Uterus (tissue), 4 donors: ENCODE data around the gene MIPOL1. TPM values are rescaled to one million over a fixed set of nuclear protein-coding genes. Genes with fewer than 3 reads are reported as not detected.

Source experiments
- DNase-seq, 2 donors: peaks; one replicate each; pipeline ENCODE4 v3.0.0-alpha.2; 2019 to 2020
- H3K27ac ChIP-seq, 2 donors: fragments of 200-600 bp; sonication (generic); 1 replicate in 1 of 2; 2 replicates in 1 of 2; pipeline ENCODE4 v1.5.1; 2016 to 2018
- H3K27me3 ChIP-seq, 2 donors: fragments of 200-600 bp; sonication (generic); one replicate each; pipeline ENCODE4 v1.5.1; 2018 to 2019; ENCODE audit warnings: control low read depth in 1 of 2
- H3K36me3 ChIP-seq, 2 donors: fragments of 200-600 bp; sonication (generic); one replicate each; pipeline ENCODE4 v1.5.1; 2019; ENCODE audit warnings: control low read depth in 1 of 2
- H3K4me1 ChIP-seq, 2 donors: fragments of 200-600 bp; sonication (generic); one replicate each; pipeline ENCODE4 v1.5.1; 2018 to 2019; ENCODE audit warnings: control low read depth in 1 of 2
- H3K4me3 ChIP-seq, 2 donors: fragments of 200-600 bp; sonication (generic); 1 replicate in 1 of 2; 2 replicates in 1 of 2; pipeline ENCODE4 v1.5.1; 2018 to 2019; ENCODE audit warnings: mild to moderate bottlenecking in 1 of 2
- H3K9me3 ChIP-seq, 2 donors: fragments of 200-600 bp; sonication (generic); one replicate each; pipeline ENCODE4 v1.5.1; 2019; ENCODE audit warnings: control low read depth in 1 of 2
- CTCF ChIP-seq, 4 experiments: fragments of 200-600 bp in 2 of 4; fragments of 450-650 bp in 2 of 4; sonication (generic) in 2 of 4; IDR thresholded peaks; one replicate each; pipeline ENCODE4 v1.5.1; 2016 to 2019; ENCODE audit warnings: antibody characterized with exemption in 4 of 4, mild to moderate bottlenecking in 2 of 4, moderate library complexity in 1 of 4
- POLR2A ChIP-seq, 2 donors: fragments of 450-650 bp; IDR thresholded peaks; one replicate each; pipeline ENCODE4 v1.6.1; 2016; ENCODE audit warnings: antibody characterized with exemption in 2 of 2, mild to moderate bottlenecking in 1 of 2, moderate library complexity in 1 of 2
- intact Hi-C: fragments of 100-400 bp; cut with DNase I; formaldehyde crosslinking; loops from one replicate; pipeline ENCODE4 v1.15.1; 2023; ENCODE audit warnings: low total_unique reads
- total RNA-seq, 4 donors: library from RNA; depleted of rRNA in 3 of 4; stranded (reverse); fragments of >200 nt in 3 of 4; gene quantifications; one replicate each; pipeline versions ENCODE4 v1.1.0 to v1.2.4, GENCODE V29; 2014 to 2023
- donor health status: DM: yes; HTN: yes; CAD: no.

The MIPOL1 gene
- total RNA-seq, 4 donors from 2014 or later, result 22.8 to 52.1 (median 39.4) TPM

GRCh38 chr14:37411079-37411735 is 213.5 kb downstream of the MIPOL1 start:
- no peak overlapping the region for H3K27ac ChIP-seq
- H3K4me1 ChIP-seq, result no peaks in the 10 kb centered on the region
- DNase-seq, result no peak
- no peaks in the 10 kb centered on the region for H3K9me3 ChIP-seq
- no peaks in the 10 kb centered on the region for H3K36me3 ChIP-seq
- intact Hi-C loops, result no loop called here
- H3K4me3 ChIP-seq, result no peak overlapping the region
- no peaks in the 10 kb centered on the region for H3K27me3 ChIP-seq
- no peak for TF ChIP-seq CTCF (IDR thresholded peaks at IDR 0.05)
- TF ChIP-seq POLR2A (IDR thresholded peaks at IDR 0.05), result no peak

GRCh38 chr14:37413050-37413449 is 215.3 kb downstream of the MIPOL1 start:
- Histone ChIP-seq H3K4me1 (no peaks in the 10 kb centered on the region), H3K27ac (no peak overlapping the region), H3K4me3 (no peak overlapping the region), H3K9me3 (no peaks in the 10 kb centered on the region), H3K27me3 (no peaks in the 10 kb centered on the region), H3K36me3 (no peaks in the 10 kb centered on the region)
- no peak for DNase-seq
- TF ChIP-seq POLR2A (IDR thresholded peaks at IDR 0.05) (no peak), CTCF (IDR thresholded peaks at IDR 0.05) (no peak)
- intact Hi-C loops, result no loop called here

DNA sequence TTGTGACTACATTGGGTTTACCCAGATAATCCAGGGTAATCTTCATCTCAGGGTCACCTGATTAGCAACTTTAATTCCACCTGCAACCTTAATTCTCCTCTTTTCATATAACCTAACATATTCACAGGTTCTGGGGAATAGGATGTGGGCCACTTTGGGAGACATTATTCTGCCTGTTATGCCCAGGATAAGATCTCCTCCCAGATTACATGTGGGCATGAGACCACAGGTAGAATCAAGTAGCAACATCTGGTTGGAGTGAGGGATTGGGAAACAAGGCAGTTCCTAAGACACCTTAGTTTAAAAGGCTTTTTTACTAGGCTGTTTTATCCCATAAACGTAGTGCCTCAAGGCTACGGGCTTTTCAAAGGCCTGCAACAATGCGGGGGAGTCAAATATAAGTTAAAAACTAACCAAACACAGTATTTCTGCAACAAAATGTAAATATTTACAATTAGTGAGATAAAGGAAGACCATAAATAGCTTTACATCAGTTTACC is 215.8 kb downstream of the MIPOL1 start:
- no peaks in the 10 kb centered on the region for H3K27me3 ChIP-seq
- TF ChIP-seq POLR2A (IDR thresholded peaks at IDR 0.05) (no peak), CTCF (IDR thresholded peaks at IDR 0.05) (no peak)

DNA sequence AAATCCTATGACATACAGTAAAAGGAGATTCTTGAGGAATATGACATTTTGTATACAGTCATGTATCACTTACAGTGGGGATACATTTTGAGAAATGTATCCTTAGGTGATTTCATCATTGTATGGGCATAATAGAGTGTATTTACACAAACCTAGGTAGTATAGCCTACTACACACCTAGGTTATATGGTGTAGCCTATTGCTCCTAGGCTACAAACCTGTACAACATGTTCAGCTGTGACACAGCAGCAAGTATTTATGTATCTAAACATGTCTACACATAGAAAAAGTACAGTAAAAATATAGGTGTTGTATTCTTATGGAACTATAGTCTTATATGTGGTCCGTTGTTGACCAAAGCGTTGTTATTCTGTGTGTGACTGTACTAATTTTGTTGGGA is 218.5 kb downstream of the MIPOL1 start:
- Histone ChIP-seq H3K4me3 (no peak overlapping the region), H3K4me1 (no peaks in the 10 kb centered on the region)
- intact Hi-C loops, result no loop called here

More for the DNA sequence above, 215.8 kb downstream of the MIPOL1 start:
- Histone ChIP-seq H3K9me3 (no peaks in the 10 kb centered on the region), H3K4me1 (no peaks in the 10 kb centered on the region), H3K36me3 (no peaks in the 10 kb centered on the region), H3K4me3 (no peak overlapping the region), H3K27ac (no peak overlapping the region)
- intact Hi-C loops, result no loop called here
- DNase-seq, result no peak

More for the DNA sequence above, 218.5 kb downstream of the MIPOL1 start:
- Histone ChIP-seq H3K36me3 (no peaks in the 10 kb centered on the region), H3K27ac (no peak overlapping the region), H3K9me3 (no peaks in the 10 kb centered on the region), H3K27me3 (no peaks in the 10 kb centered on the region)
- TF ChIP-seq CTCF (IDR thresholded peaks at IDR 0.05) (no peak), POLR2A (IDR thresholded peaks at IDR 0.05) (no peak)
- no peak for DNase-seq
